ENCODE measurements around the gene WT1. TPM values are rescaled to one million over a fixed set of nuclear protein-coding genes. Genes with fewer than 3 reads are reported as not detected.

WT1 gene
- total RNA-seq, 1 donor, result under 0.01 TPM

DNA sequence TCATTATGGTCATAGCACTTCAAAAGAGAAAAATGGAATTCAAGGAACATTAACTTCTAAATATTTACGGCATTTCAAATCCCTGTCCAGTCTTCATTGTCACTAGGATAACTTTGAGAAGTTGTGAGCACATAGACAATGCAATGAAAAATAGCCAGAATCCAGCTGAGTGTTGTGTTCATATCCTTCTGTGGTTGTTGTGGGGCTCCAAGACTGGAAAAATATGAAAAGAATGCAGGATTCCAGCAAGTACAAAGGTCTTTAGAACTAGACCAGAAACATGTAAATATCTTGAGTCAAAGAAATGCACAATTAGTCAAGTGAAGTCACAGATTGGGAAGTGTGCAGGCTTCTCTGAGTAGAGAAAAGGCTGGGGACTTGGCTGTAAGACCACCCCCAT lies 68.7 kb downstream of the WT1 start:
- Histone ChIP-seq H3K4me2 (ENCODE audit: insufficient read depth, low read length) (no peak overlapping the region), H3K27me3 (ENCODE audit: insufficient read depth, low read length) (no peaks in the 10 kb centered on the region), H3K4me1 (ENCODE audit: insufficient read depth, low read length) (no peaks in the 10 kb centered on the region), H3K27ac (ENCODE audit: low read depth, low read length) (no peak overlapping the region), H4K20me1 (ENCODE audit: insufficient read depth, low read length) (no peaks in the 10 kb centered on the region), H3K9me3 (ENCODE audit: low read depth, low read length) (no peaks in the 10 kb centered on the region), H2AFZ (ENCODE audit: low read length) (no peak overlapping the region), H3K79me2 (ENCODE audit: insufficient read depth, low read length) (no peaks in the 10 kb centered on the region), H3K4me3 (ENCODE audit: insufficient read depth, low read length) (no peak overlapping the region), H3K36me3 (ENCODE audit: insufficient read depth, low read length) (no peaks in the 10 kb centered on the region)
- TF ChIP-seq, protein P1, sequence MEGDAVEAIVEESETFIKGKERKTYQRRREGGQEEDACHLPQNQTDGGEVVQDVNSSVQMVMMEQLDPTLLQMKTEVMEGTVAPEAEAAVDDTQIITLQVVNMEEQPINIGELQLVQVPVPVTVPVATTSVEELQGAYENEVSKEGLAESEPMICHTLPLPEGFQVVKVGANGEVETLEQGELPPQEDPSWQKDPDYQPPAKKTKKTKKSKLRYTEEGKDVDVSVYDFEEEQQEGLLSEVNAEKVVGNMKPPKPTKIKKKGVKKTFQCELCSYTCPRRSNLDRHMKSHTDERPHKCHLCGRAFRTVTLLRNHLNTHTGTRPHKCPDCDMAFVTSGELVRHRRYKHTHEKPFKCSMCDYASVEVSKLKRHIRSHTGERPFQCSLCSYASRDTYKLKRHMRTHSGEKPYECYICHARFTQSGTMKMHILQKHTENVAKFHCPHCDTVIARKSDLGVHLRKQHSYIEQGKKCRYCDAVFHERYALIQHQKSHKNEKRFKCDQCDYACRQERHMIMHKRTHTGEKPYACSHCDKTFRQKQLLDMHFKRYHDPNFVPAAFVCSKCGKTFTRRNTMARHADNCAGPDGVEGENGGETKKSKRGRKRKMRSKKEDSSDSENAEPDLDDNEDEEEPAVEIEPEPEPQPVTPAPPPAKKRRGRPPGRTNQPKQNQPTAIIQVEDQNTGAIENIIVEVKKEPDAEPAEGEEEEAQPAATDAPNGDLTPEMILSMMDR (IDR thresholded peaks at IDR 0.05; ENCODE audit: extremely low read depth, low read depth, low read length), result no peak
- DNase-seq (ENCODE audit: insufficient read length, low spot score, missing footprints), result no peak

DNA sequence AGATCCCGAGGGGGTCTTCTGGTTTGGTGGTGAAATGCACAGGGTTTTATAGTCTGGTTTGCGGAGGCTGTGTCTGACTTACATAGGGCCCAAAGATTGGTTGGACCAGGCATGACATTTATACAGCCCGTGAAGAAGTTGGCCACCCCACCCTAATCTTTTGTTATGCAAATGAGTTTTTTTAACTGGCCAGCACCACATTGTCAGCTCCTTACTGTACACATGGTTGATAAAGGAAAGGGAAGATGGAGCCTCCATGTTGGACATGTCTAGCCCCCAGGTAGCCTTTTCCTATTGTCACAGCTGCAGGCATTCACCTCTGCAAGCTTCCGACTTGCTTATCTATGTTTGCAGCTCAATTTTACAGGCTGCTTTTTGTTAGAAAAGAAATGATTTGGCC lies 70.1 kb downstream of the WT1 start:
- Histone ChIP-seq H2AFZ (ENCODE audit: low read length) (no peak overlapping the region), H3K4me2 (ENCODE audit: insufficient read depth, low read length) (no peak overlapping the region), H3K27ac (ENCODE audit: low read depth, low read length) (no peak overlapping the region), H3K9me3 (ENCODE audit: low read depth, low read length) (no peaks in the 10 kb centered on the region), H3K79me2 (ENCODE audit: insufficient read depth, low read length) (no peaks in the 10 kb centered on the region), H3K4me1 (ENCODE audit: insufficient read depth, low read length) (no peaks in the 10 kb centered on the region), H3K27me3 (ENCODE audit: insufficient read depth, low read length) (no peaks in the 10 kb centered on the region), H4K20me1 (ENCODE audit: insufficient read depth, low read length) (no peaks in the 10 kb centered on the region), H3K36me3 (ENCODE audit: insufficient read depth, low read length) (no peaks in the 10 kb centered on the region), H3K4me3 (ENCODE audit: insufficient read depth, low read length) (no peak overlapping the region)
- TF ChIP-seq, protein P1 (IDR thresholded peaks at IDR 0.05; ENCODE audit: extremely low read depth, low read depth, low read length), result no peak
- no peak for DNase-seq (ENCODE audit: insufficient read length, low spot score, missing footprints)

DNA sequence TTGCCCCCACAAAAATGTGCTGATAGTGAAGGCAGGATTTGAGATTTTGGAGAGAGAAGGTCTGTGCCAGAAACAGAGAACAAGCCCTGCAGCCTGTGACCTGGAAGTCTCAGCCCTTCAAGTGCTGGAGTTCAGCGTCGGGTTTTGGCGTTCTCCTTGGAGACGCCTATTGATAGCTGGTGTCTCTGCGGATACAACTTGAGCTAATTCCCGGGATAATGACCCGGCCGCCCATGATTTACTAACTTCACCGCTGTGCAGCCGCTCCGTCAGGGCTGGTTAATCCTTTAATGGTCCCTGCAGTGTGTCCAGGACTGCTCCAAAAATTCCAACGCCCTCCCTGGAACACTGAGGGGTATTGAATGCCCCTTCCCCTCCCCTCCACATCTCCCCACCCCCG lies 76.6 kb downstream of the WT1 start:
- Histone ChIP-seq H3K4me2 (ENCODE audit: insufficient read depth, low read length) (no peak overlapping the region), H3K9me3 (ENCODE audit: low read depth, low read length) (no peaks in the 10 kb centered on the region), H3K27ac (ENCODE audit: low read depth, low read length) (no peak overlapping the region), H3K4me3 (ENCODE audit: insufficient read depth, low read length) (no peak overlapping the region), H3K79me2 (ENCODE audit: insufficient read depth, low read length) (no peaks in the 10 kb centered on the region), H3K4me1 (ENCODE audit: insufficient read depth, low read length) (no peaks in the 10 kb centered on the region), H3K36me3 (ENCODE audit: insufficient read depth, low read length) (no peaks in the 10 kb centered on the region), H4K20me1 (ENCODE audit: insufficient read depth, low read length) (no peaks in the 10 kb centered on the region), H3K27me3 (ENCODE audit: insufficient read depth, low read length) (peaks cover 12% of the 10 kb centered on the region), H2AFZ (ENCODE audit: low read length) (no peak overlapping the region)
- TF ChIP-seq, protein P1 (IDR thresholded peaks at IDR 0.05; ENCODE audit: extremely low read depth, low read depth, low read length), result no peak
- no peak for DNase-seq (ENCODE audit: insufficient read length, low spot score, missing footprints)

DNA sequence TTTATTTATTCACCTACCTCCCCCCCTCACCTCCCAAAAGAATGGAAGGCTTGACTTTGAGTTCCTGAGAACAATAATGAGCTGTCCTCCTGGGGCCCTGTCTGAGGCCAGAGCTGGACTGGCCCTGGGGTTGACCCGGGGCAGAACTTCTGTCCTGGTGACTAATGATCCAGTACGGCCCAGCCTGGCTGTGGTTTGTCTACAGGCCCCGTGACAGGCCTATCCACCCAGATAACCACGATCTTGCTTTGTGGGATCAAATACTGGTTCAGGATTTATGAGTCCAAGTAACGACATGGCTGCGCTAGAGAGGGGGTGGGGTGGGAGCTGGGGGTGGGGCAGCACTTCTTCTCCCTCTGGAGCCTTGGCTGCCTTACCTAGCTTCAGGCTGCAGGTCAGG lies 81.5 kb downstream of the WT1 start:
- DNase-seq (ENCODE audit: insufficient read length, low spot score, missing footprints), result no peak
- Histone ChIP-seq H3K27ac (ENCODE audit: low read depth, low read length) (no peak overlapping the region), H2AFZ (ENCODE audit: low read length) (no peak overlapping the region), H3K36me3 (ENCODE audit: insufficient read depth, low read length) (no peaks in the 10 kb centered on the region), H3K9me3 (ENCODE audit: low read depth, low read length) (no peaks in the 10 kb centered on the region), H4K20me1 (ENCODE audit: insufficient read depth, low read length) (no peaks in the 10 kb centered on the region), H3K4me3 (ENCODE audit: insufficient read depth, low read length) (no peak overlapping the region), H3K4me2 (ENCODE audit: insufficient read depth, low read length) (no peak overlapping the region), H3K27me3 (ENCODE audit: insufficient read depth, low read length) (peaks cover 12% of the 10 kb centered on the region), H3K4me1 (ENCODE audit: insufficient read depth, low read length) (no peaks in the 10 kb centered on the region), H3K79me2 (ENCODE audit: insufficient read depth, low read length) (no peaks in the 10 kb centered on the region)
- TF ChIP-seq, protein P1 (IDR thresholded peaks at IDR 0.05; ENCODE audit: extremely low read depth, low read depth, low read length), result no peak

All from osteoblast (primary cell).